ENCODE data around the gene REEP5. TPM values are rescaled to one million over a fixed set of nuclear protein-coding genes. Genes with fewer than 3 reads are reported as not detected.

The REEP5 gene
- total and polyA plus RNA-seq, 7 donors, result 35.5 to 83.6 (median 76.7) TPM

GRCh38 chr5:112929336-112930081 lies 7.5 kb upstream of the REEP5 start:
- no peak overlapping the region for H3K4me3 ChIP-seq
- DNase-seq, result no peak
- H3K4me1 ChIP-seq, result peaks cover 11% of the 10 kb centered on the region
- intact Hi-C loops (cut with DNase I), result loop anchor here in 1 of 2 donors (10.0 kb wide), 1 partner anchor 375 kb away; no protein-coding TSS in a partner anchor
- peak overlapping the region; percentile 69 for H3K27ac ChIP-seq
- no peak for TF ChIP-seq CTCF (IDR thresholded peaks at IDR 0.05)
- no peaks in the 10 kb centered on the region for H3K9me3 ChIP-seq
- no peaks in the 10 kb centered on the region for H3K36me3 ChIP-seq (ENCODE audit: insufficient read depth in 1 of 2, low read depth in 1 of 2)
- 82 to 94% (median 92%) methylated on average over 4 of the region's 4 CpGs for whole genome bisulfite sequencing, 3 donors
- H3K27me3 ChIP-seq (ENCODE audit: insufficient read depth in 3 of 3, low read length in 2 of 3), result no peaks in the 10 kb centered on the region
- peak; percentile 48 to 65 (median 55) for ATAC-seq

GRCh38 chr5:112923988-112924387 lies 2.0 kb upstream of the REEP5 start:
- Histone ChIP-seq H3K9me3 (no peaks in the 10 kb centered on the region), H3K27ac (no peak overlapping the region), H3K36me3 (ENCODE audit: insufficient read depth in 1 of 2, low read depth in 1 of 2) (peaks cover 3 to 13% of the 10 kb centered on the region in 2 donors), H3K4me3 (no peak overlapping the region), H3K27me3 (ENCODE audit: insufficient read depth in 3 of 3, low read length in 2 of 3) (no peaks in the 10 kb centered on the region), H3K4me1 (peaks cover 28% of the 10 kb centered on the region)
- DNase-seq, result no peak
- no peak for TF ChIP-seq CTCF (IDR thresholded peaks at IDR 0.05)
- ATAC-seq, result no peak
- intact Hi-C loops (cut with DNase I), result loop anchor here in 1 of 2 donors (5.0 to 10.0 kb wide), 3 partner anchors 33 to 369 kb away; partner anchors contain the start of gene SRP19
- 92 to 97% (median 95%) methylated on average over 6 of the region's 6 CpGs for WGBS, 3 donors

- no peak for TF ChIP-seq CTCF (IDR thresholded peaks at IDR 0.05)
- WGBS, 3 donors, result 48 to 57% (median 49%) methylated on average over 6 of the region's 6 CpGs
- intact Hi-C loops (cut with DNase I), result loop anchor here in 1 of 2 donors (5.0 to 10.0 kb wide), 3 partner anchors 34 to 369 kb away; partner anchors contain the start of gene SRP19
- Histone ChIP-seq H3K36me3 (ENCODE audit: insufficient read depth in 1 of 2, low read depth in 1 of 2) (peaks cover 3 to 19% of the 10 kb centered on the region in 2 donors), H3K9me3 (no peaks in the 10 kb centered on the region), H3K4me3 (peak overlapping the region; percentile 99), H3K27ac (peak overlapping the region; percentile 99), H3K4me1 (peaks cover 29% of the 10 kb centered on the region), H3K27me3 (ENCODE audit: insufficient read depth in 3 of 3, low read length in 2 of 3) (no peaks in the 10 kb centered on the region)
- DNase-seq, result no peak
- ATAC-seq, result no peak
Measured at GRCh38 chr5:112923148-112923917, 1.3 kb upstream of the REEP5 start.

GRCh38 chr5:112921026-112921832 lies 798 bp downstream of the REEP5 start:
- intact Hi-C loops (cut with DNase I), result loop anchor here in 1 of 2 donors (5.0 to 10.0 kb wide), 3 partner anchors 36 to 366 kb away; partner anchors contain the start of gene SRP19
- ATAC-seq, result peak; percentile 80 to 86 (median 81)
- WGBS, 3 donors, result 0 to 1% (median 0%) methylated on average over 46 to 67 of the region's 68 CpGs
- DNase-seq, result peak; percentile 78 to 86
- peak overlapping the region; percentile 99 for H3K4me3 ChIP-seq
- TF ChIP-seq CTCF (IDR thresholded peaks at IDR 0.05), result no peak
- no peaks in the 10 kb centered on the region for H3K9me3 ChIP-seq
- peaks cover 38% of the 10 kb centered on the region for H3K4me1 ChIP-seq
- peaks cover 6 to 40% of the 10 kb centered on the region in 2 donors for H3K36me3 ChIP-seq (ENCODE audit: insufficient read depth in 1 of 2, low read depth in 1 of 2)
- H3K27me3 ChIP-seq (ENCODE audit: insufficient read depth in 3 of 3, low read length in 2 of 3), result no peaks in the 10 kb centered on the region
- peak overlapping the region; percentile 99 for H3K27ac ChIP-seq

Measured in psoas muscle (tissue), 8 donors.